Stimulated activated naive CD4-positive, alpha-beta T cell (primary cell): ENCODE measurements around the gene PERP.
"Not testable (repeated sequence)": the region's sequence is repeated elsewhere in the genome, so short reads cannot be mapped to it uniquely, and the experiment has no call there.

ENCODE experiments used
- DNase-seq, 6 experiments: peaks; one replicate each; lab custom pipeline; 2025; lab: John Stamatoyannopoulos, UW

Gene PERP

DNA sequence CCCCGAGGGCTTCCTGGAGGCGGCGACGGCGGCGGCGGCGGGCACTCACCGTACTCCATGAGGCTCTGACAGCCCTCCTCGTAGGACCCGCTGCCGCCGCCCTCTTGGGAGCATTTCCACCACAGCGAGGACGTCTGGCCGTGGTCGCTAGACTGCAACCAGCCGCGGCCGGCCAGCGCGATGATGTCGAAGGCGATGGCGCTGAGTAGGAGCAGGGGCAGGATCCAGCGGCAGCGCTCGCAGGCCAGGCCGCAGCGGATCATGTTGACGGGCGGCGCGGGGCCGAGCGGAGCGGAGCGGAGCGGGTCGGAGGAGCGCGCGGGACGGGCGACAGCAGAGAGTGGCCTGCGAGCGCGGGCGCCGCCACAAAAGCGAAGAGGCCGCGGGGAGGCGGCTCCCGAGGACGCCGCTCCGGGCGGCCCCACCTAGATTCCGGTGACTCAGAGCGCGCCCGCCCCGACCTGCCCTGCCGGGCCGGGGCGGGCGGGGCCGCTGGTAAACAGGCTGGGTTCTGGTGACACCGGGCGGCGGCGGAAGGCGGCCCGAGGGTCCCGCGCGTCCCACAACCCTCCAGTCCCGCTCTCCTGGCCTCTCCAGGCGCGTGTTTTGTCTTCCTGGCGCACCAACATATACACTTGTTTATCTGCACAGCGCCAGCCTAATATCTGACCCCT, at the start of gene PERP:
Gene PERP, minus strand, starts transcription at position 342 of the 674 bp plus-strand sequence. Its CDS starts 79 bp downstream, at position 263.
- DNase-seq, result peak; percentile 18 to 48 (median 24)

DNA sequence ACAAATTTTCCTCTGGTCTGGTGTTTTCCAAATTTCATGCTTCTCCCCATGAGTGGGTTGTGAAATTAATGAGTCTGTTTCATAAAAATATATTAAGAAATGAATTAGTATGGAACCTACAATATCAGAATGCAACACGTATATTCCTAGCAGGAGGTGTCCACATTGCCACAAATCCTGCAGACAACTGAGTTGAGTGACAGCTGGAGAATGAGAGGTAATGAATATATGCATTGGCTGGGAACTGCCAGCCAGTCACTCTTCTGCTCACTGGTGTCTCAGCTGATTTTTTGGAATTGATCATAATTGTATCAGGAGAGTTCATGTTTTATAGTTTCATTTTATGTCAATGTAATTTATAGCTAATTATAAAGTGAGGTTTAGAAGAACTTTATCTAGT, 48.2 kb upstream of the PERP start:
- no peak for DNase-seq

DNA sequence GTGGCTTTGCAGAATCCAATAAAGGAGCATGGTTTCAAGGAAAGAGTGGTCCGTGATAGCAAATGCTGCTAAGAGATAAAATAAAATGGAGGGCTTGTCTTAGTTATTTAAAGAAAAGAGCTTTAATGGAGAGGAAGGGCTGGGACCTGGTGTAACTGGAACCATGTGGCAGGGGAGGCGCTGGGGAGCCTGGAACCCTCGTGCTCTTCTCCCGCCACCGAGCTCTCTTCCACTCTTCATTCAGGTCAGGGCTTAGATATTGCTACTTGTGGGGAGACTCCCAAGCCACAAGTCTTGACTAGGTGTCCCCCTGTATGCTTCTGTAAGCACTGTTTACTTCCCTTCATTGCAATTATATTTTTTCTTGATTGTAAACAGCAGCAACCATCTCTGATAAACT, 39.3 kb upstream of the PERP start:
- no peak for DNase-seq

DNA sequence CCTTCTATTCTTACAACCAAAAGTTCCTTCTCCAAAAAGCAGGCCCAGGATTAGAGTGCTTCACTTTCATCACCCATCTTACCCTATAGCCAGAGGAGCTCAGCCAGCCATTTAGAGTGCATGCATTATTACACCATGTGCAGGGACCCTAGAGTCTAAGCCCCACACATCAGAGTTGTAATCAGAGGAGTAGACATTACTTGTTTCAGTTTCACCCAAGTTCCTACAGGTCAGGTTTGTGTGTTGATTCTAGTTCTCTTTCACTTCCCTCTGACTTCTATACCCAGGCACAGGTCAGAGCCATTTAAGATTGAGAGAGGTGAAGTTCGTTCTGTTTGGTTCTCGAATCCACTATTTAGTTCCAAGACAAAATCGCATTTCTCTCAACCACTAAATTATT, 38.2 kb upstream of the PERP start:
- DNase-seq, result no peak

DNA sequence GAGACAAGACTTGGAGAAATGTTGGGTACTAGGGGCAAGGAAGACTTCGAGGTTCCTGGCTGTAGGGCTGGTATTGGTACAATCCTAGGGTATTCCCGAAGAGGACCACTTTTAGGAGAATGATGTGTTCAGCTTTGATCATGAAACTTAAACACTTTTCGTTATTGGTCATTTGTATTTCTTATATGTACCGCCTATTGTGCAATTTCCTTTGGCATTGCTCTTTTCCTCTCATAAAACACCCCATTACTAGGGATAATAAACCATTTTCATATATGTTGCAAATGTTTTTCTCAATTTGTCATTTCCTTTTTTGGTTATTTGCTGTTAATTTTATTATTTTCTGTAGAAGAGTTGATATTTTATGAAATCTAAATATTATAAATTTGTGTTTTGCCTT, 35.6 kb upstream of the PERP start:
- DNase-seq, result no peak

DNA sequence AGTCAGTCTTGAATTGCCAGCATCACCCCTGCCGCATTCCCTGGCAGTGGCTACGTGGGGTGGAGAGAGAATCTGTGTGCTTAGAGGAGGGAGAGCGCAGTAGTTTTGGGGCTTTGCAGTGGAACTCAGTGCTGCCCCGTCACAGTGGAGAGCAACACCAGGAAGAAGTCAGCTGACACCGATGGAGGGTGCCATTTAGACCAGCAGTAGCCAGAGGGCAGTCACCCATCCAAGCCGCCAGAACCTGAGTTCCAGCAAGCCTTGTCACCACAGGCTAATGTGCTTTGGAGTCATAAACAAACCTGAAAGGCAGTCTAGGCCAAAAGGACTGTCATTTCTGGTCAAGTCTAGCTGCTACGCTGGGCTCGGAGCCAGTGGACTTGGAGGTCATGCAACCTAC, 22.0 kb upstream of the PERP start:
- DNase-seq, result no peak

DNA sequence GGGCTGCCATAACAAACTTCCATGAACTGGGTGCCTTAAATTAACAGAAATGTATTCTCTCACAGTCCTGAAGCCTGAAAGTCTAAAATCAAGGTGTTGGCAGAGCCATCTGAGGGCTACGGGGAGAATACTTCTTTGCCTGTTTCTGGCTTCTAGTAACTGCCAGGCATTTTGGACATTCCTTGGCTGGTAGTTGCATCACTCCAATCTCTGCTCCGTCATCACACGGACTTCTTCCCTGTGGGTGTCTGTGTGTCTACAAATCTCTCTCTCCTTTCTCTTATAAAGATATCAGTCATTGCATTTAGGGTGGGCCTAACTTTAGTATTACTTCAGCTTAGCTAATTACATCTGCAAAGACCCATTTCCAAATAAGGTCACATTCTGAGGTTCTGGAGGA, 20.9 kb upstream of the PERP start:
- DNase-seq, result no peak

DNA sequence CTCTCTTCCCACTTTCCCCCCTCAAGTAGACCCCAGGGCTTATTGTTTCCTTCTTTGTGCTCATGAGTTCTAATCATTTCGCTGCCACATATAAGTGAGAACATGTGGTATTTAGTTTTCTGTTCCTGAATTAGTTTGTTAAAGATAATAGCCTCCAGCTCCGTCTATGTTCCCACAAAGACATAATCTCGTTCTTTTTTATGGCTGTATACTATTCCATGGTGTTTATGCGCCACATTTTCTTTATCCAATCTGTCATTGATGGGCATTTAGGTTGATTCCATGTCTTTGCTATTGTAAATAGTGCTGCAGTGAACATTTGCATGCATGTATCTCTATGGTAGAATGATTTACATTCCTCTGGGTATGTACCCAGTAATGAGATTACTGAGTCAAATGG, 16.9 kb upstream of the PERP start:
- DNase-seq, result no peak

DNA sequence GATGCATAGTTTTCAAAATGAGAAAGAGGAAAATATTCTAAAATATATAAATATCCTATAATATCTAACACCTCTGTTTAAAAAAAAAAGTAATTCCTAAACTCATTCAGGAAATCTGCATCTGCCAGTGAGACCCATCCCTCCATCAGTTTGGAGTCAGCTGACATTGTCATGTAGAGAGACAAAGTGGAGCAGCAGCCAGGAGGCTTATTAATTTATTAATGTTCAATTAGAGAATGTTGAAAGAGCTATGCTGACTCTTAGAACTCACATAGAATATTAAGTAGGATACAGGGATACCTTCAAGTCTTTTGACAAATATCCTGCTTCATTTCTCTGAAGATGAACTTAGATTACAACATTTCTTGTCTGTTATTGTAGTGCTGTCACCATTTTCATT, 12.8 kb upstream of the PERP start:
- no peak for DNase-seq

DNA sequence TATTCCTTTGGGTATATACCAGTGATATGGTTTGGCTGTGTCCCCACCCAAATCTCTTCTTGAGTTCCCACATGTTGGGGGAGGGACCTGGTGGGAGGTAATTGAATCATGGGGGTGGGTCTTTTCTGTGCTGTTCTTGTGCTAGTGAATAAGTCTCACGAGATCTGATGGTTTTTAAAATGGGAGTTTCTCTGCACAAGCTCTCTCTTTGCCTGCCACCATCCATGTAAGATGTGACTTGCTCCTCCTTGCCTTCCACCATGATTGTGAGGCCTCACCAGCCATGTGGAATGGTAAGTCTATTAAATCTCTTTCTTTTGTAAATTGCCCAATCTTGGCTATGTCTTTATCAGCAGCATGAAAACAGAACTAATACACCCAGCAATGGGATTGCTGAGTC, 12.0 kb upstream of the PERP start:
- not testable (repeated sequence) for DNase-seq

DNA sequence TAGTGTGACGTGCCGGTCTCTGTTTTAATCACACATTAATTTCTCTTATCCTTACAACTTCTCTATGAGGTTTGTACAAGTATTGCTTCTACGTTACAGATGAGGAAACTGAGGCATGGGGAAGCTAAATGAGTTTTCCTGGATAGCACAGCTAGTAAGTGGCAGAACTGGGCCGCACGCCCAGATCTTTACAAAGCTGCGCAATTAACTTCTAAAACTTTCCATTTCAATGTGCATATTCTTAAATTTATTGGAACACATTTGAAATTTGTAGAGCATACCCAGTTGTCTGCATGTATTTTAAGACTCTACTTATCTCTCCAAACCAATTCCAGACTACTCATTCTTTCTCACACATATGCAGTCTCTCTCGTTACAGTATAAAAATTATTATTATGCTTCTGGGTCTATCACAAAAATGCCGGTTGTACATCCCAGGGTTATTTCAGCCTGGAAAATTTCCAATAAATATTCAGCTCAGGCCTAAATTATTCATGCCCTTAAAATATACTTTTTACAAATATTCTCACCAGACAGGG, 10.2 kb upstream of the PERP start:
- no peak for DNase-seq

DNA sequence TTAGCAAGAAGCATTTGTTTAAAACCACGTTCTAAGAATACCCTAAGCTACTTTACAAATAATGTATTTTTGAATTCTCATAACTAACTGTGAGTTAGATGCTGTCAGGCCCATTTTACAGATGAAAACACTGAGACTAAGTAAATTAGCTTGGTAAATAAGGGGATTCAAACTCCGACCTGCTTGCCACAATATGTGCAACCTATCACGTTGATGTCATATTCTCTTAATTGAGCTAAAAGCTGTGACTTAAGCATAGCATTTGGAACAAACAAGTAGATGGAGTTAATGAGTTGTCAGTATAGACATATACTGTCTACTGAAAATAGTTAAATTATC, 9.4 kb upstream of the PERP start:
- DNase-seq, result no peak

DNA sequence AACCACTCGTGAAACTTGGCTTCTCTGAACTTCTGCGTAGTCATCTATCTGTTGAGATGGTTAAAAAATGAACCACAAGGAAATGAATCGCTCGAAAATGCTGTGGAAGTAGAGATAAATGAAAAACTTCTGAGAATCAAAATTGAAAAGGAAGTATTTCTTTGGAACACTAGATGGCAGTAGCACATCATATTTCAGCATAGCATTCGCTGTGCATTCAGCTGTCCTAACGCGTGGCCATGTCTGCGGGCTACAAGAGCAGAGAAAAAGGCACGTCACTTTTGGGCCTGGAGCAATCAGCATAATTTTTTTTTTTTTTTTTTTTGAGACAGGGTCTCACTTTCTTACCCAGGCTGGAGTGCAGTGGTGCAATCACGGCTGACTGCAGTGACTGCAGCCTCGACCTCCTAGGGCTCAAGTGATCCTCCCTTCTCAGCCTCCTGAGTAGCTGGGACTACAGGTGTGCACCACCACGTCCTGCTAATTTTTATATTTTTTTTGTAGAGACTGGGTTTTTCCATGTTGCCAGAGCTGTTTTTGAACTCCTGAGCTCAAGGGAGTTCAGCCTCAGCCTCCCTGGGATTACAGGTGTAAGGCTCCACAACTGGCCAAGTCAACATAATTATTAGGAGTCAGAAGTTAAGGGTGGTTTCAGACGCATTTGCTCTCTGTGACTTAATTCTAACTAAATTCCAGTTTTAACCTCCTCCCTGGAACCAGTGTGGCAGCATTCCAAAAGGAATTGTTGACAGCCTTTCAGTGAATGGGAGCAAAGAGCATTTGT, 8.8 kb upstream of the PERP start:
- peak; percentile 1 to 67 (median 22) for DNase-seq

DNA sequence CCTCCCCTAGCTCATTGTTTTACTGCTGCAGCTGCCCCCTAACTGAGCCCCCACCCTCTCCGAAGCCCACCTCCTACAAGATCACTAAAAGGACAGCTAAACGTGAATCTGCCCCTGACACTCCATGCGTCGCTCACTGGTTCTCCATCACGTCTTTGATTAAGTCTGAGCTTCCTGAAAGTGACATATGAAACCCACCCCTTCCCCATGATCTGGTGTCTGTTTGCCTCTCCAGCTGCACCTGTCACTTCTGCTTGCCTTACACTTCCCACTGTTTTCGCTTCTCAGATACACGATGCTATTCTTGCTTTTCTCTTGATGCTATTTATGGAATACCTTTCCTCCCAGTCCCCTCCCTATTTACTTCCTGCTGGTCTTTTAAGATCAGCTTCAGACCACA, 8.0 kb upstream of the PERP start:
- peak in 1 of 6 experiments; percentile 3 for DNase-seq

DNA sequence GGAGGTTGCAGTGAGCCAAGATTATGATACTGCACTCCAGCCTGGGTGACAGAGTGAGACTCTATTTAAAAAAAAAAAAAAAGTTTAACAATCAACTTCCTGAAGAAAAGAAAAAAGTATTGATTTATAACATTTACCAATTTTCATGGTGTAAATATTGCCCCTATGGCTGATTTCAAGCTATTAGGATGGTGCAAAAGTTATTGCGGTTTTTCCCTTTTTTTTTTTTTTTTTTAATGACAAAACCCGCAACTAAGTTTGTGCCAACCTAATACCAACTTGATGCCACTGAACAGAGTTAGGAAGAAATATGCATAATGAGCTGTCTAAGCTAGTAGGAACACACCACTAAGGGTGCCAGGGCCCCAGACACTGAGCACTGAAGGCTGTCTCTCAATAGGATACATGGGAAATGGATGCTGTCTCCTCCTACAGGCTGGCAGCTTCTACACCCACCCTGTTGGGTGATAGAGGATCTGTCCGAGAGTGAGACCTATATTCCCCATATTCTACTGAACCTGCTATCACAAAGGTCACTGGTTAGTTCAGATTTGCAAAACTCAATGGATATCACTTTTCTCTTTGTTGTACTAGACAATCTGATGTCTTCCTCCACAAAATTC, 6.5 kb upstream of the PERP start:
- no peak for DNase-seq

DNA sequence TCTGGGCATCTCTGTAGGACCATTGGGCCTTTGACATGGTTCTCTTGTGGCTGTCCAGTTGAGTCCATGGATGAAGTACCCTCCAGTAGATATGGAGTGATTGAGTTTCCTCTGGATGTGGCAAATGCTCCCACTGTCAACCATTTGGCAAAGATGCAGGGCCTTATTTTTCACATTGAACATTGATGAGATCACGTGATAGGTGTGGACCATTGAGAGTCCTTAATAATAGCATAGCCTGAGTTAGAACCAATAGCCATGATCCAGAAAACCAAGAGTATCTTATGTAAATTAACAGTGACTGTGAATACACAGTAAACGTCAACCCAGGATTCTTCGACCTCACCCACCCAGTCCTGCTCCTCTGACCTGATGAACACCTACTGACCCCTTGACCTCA, 3.0 kb upstream of the PERP start:
- no peak for DNase-seq

DNA sequence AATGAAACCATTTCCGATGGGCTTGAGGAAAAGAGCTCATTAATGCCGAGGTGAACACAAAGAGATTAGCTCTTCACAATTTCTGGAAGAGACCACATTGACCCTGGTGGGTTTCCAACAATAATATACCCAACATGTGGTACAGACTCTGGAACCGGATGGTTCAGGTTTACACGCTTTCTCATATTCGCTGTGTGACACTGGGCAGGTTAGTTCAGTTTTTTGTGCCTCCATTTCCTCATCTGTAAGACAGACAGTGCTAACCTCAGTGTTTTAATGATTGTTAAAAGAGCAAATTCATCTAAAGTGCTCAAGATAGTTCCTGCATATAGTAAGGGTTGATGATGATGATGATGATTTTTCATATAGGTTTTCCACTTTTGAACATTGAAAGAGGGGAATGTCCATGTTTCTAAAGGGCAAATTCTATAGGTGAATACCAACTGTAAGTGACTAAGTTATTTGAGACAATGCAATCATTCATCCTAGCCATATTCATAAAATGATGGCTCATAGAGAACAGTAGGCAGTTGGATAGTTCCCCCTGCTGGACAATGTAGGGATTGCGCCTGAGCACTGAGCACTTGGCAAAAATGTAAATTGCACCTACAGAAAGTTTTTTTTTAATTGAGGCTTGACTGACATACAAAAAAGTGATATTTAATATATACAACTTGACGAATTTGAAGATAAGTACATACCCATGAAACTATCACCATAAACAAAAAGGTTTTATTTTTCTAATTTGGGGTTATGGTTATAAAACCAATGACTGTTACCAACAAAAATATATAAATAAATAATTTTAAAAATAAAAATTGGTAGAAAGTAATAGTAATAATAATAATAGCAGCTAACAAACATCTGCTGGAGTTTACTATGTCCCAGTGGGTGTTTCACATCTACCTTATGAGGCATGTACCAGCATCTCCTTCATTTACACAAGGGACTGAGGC, 2.1 kb upstream of the PERP start:
- DNase-seq, result peak; percentile 47 to 81 (median 58)

DNA sequence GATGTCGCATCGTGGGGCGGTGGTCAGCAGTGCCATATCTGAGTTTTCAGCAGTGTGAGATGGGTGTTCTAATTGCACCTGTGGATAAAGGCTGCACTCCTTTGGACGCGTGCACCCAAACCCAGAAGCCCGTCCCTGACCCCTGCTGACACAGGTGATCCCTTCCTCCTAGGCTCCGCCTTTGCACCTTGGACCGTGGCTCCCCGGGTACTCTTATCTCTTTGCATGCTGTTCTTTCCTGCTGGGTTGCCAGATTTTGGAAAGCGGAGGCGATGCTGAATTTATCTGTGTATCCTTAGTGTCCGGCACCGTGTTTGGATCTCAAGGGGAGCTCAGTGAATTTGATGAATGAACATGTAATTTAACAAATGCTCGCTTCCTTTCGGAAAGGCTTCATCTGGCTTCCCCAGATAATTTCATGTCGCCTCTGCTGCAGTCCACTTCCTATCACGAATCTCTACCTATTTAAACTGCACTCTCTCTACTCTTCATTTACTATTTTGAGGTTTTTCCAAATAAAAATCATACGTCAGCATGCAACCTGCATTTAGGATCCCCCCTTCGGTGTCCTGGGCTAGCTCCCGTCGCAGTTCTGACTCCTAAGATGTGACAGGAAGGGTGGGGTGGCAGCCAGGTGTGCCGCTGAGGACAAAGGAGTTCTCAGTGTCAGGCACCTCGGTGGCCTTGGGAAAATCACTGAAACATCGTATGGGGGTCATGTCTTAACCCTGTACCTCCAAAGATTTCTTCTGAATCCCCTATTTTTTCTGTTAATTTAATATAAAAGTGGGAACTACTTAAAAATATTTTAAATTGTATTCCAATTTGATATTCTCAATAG, 753 bp upstream of the PERP start:
- peak in 1 of 6 experiments; percentile 38 for DNase-seq

DNA sequence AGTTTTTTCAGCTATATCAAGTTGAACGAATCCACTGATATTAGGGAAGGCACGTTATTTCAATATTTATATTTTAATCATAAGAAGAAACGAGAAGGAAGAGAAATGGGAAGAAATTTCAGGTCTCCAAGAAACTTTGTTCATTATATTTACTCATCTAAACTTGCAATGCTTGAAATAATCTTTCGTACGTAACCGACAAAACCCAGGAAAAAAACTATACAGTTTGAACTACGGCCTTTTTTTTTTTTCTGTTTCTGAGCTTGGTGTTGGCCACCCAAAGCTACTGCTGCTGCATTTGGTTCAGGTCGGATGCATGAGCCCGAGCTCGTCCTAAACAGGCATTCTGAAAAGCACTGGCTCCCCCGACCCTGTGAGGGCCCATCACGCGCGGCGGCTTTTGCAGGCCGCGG, 548 bp downstream of the PERP start:
- DNase-seq, result no peak

DNA sequence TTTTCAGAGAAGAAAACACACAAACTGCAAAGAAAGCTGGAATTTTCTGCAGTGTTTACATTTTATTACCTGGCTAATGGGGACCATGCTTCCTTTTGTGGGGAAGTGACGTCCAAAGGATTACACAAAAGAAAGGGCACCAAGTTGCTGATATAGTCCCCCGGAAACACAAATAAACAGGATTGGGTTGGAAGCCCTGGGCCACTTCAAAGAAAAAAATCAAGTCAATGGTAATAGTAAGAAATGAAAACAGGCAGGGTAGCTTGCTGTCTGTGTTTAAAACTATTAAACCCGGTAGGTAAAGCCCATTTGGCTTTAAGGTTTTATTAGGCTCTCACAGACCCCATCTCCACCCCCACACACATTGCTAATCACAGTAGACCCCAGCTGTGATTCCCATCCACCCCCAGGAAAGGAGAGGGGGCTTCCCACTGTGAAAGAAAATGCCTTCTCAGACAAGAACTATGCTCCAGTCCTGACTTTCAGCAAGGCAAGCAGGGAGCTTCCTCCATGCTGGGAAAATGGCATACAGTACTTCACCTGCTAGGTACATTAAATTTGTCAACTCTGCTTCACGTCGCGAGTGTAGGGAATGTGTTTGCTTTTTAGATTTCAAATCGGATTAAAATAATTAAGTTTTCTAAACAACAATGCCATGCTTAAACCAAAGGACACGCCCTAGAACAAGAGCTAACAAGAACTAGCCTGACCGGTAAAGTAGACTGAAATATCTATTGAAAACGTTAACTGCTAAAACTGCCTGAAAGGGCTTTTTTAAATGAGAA, 1.1 kb downstream of the PERP start:
- no peak for DNase-seq
